ENCODE measurements around the gene PRICKLE2.
"Not testable (repeated sequence)": the region's sequence is repeated elsewhere in the genome, so short reads cannot be mapped to it uniquely, and the experiment has no call there.

The PRICKLE2 gene

GRCh38 chr3:64093825-64094712 lies 131.2 kb downstream of the PRICKLE2 start:
- DNase-seq, result no peak

- no peak for DNase-seq
Observed at GRCh38 chr3:64093211-64093610, 132.1 kb downstream of the PRICKLE2 start.

- DNase-seq, result no peak
Observed at GRCh38 chr3:64091501-64091900, 133.8 kb downstream of the PRICKLE2 start.

- DNase-seq, result not testable (repeated sequence)
Observed at GRCh38 chr3:64089386-64089785, 135.9 kb downstream of the PRICKLE2 start.

GRCh38 chr3:64088408-64089205 lies 136.7 kb downstream of the PRICKLE2 start:
- no peak for DNase-seq

GRCh38 chr3:64086479-64087252 lies 138.6 kb downstream of the PRICKLE2 start:
- DNase-seq, result no peak

- DNase-seq, result no peak
Observed at GRCh38 chr3:64084640-64085039, 140.6 kb downstream of the PRICKLE2 start.

- no peak for DNase-seq
Observed at GRCh38 chr3:64083575-64083974, 141.7 kb downstream of the PRICKLE2 start.

- DNase-seq, result no peak
Observed at GRCh38 chr3:64082961-64083541, 142.2 kb downstream of the PRICKLE2 start.

GRCh38 chr3:64082411-64082810 lies 142.9 kb downstream of the PRICKLE2 start:
- DNase-seq, result no peak

- no peak for DNase-seq
Observed at GRCh38 chr3:64081235-64081630, 144.0 kb downstream of the PRICKLE2 start.

- DNase-seq, result no peak
Observed at GRCh38 chr3:64080616-64081234, 144.5 kb downstream of the PRICKLE2 start.

- no peak for DNase-seq
Observed at GRCh38 chr3:64079369-64080150, 145.7 kb downstream of the PRICKLE2 start.

- DNase-seq, result no peak
Observed at GRCh38 chr3:64078966-64079365, 146.3 kb downstream of the PRICKLE2 start.

GRCh38 chr3:64074895-64075679 lies 150.2 kb downstream of the PRICKLE2 start:
- no peak for DNase-seq

- DNase-seq, result no peak
Observed at GRCh38 chr3:64074060-64074459, 151.2 kb downstream of the PRICKLE2 start.

GRCh38 chr3:64073158-64073761 lies 152.0 kb downstream of the PRICKLE2 start:
- DNase-seq, result no peak

- DNase-seq, result no peak
Observed at GRCh38 chr3:64072126-64072525, 153.1 kb downstream of the PRICKLE2 start.

GRCh38 chr3:64070704-64071103 lies 154.6 kb downstream of the PRICKLE2 start:
- DNase-seq, result no peak
